ENCODE data around the gene C6orf15.

Gene C6orf15

DNA sequence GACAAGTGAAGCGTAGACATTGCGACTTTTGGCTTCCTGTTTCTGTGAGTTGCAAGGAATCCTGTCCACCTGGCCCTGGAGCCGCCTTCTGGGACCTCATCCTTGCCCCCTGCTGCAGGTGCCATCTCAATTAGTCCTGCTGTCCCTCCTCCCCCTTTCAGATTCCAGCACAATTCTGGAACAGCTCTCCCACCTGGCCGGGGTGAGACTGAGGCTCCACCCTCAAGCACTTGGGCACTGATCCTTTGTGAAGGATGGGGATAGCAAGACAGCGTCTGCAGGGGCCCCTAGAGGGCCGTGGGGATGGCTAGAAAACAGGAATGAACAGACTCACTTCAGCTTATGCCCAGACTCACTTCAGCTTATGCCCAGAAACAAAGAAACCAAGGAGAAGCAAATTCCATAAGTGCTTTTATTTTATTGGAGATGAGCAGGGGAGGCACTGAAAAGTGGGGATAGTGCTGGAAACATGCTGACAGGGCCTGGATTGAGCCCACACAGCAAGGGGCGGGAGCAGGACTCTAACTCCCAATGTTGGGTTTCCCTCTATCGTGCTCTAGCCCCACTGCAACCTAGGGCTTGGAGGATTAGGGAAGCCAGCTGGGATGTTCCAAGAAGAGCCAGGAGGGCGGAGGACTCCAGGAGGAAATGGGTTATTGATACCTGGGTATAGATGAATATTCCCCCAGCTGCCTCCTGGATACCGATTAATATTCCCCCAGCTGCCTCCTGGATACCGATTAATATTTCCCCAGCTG is 1.4 kb downstream of the C6orf15 start:
- Histone ChIP-seq H3K27ac (no peak overlapping the region), H2AFZ (ENCODE audit: low read depth) (no peak overlapping the region), H3K79me2 (ENCODE audit: insufficient read depth, low read depth) (no peaks in the 10 kb centered on the region), H4K20me1 (ENCODE audit: insufficient read depth) (no peaks in the 10 kb centered on the region), H3K27me3 (ENCODE audit: insufficient read depth, low read depth) (peaks cover 24% of the 10 kb centered on the region), H3K4me1 (ENCODE audit: low read depth, poor library complexity, severe bottlenecking) (no peaks in the 10 kb centered on the region), H3K36me3 (ENCODE audit: insufficient read depth) (no peaks in the 10 kb centered on the region), H3K9ac (no peak overlapping the region), H3K4me3 (IDR thresholded peaks at IDR 0.05; ENCODE audit: insufficient read depth, low read depth, low read length) (no peak overlapping the region), H3K4me2 (no peak overlapping the region)
- TF ChIP-seq, protein P1, sequence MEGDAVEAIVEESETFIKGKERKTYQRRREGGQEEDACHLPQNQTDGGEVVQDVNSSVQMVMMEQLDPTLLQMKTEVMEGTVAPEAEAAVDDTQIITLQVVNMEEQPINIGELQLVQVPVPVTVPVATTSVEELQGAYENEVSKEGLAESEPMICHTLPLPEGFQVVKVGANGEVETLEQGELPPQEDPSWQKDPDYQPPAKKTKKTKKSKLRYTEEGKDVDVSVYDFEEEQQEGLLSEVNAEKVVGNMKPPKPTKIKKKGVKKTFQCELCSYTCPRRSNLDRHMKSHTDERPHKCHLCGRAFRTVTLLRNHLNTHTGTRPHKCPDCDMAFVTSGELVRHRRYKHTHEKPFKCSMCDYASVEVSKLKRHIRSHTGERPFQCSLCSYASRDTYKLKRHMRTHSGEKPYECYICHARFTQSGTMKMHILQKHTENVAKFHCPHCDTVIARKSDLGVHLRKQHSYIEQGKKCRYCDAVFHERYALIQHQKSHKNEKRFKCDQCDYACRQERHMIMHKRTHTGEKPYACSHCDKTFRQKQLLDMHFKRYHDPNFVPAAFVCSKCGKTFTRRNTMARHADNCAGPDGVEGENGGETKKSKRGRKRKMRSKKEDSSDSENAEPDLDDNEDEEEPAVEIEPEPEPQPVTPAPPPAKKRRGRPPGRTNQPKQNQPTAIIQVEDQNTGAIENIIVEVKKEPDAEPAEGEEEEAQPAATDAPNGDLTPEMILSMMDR (conservative IDR thresholded peaks at IDR 0.05; ENCODE audit: low read depth, low read length): no peak

DNA sequence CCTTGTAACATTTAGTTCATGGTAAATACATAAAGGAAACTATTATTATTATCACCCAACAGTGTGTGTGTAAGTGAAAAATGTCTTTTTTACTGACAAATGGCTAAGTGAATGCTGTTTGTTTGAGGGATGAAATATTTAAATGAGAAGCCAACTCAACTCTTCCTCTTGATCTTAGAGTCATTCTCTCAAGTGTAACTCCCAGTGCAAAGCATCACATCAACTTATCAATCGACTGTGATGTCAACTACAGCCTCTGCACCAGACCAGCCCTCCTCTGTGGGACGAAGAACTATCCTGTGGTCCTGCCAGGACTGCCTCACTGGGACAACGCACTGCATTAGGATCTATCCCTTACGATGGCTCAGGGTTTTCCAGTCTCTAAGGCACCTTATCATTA is 5.3 kb downstream of the C6orf15 start:
- Histone ChIP-seq H2AFZ (ENCODE audit: low read depth) (no peak overlapping the region), H3K4me1 (ENCODE audit: low read depth, poor library complexity, severe bottlenecking) (no peaks in the 10 kb centered on the region), H3K36me3 (ENCODE audit: insufficient read depth) (no peaks in the 10 kb centered on the region), H3K4me2 (no peak overlapping the region), H3K9ac (no peak overlapping the region), H3K27ac (no peak overlapping the region), H3K79me2 (ENCODE audit: insufficient read depth, low read depth) (no peaks in the 10 kb centered on the region), H3K27me3 (ENCODE audit: insufficient read depth, low read depth) (peaks cover 13% of the 10 kb centered on the region), H4K20me1 (ENCODE audit: insufficient read depth) (no peaks in the 10 kb centered on the region), H3K4me3 (IDR thresholded peaks at IDR 0.05; ENCODE audit: insufficient read depth, low read depth, low read length) (no peak overlapping the region)
- TF ChIP-seq, protein P1 (conservative IDR thresholded peaks at IDR 0.05; ENCODE audit: low read depth, low read length): no peak

GRCh38 chr6:31103136-31103535 is 9.2 kb downstream of the C6orf15 start:
- Histone ChIP-seq H2AFZ (ENCODE audit: low read depth) (no peak overlapping the region), H3K27me3 (ENCODE audit: insufficient read depth, low read depth) (no peaks in the 10 kb centered on the region), H3K36me3 (ENCODE audit: insufficient read depth) (no peaks in the 10 kb centered on the region), H3K79me2 (ENCODE audit: insufficient read depth, low read depth) (no peaks in the 10 kb centered on the region), H4K20me1 (ENCODE audit: insufficient read depth) (no peaks in the 10 kb centered on the region), H3K27ac (no peak overlapping the region), H3K4me1 (ENCODE audit: low read depth, poor library complexity, severe bottlenecking) (no peaks in the 10 kb centered on the region), H3K4me2 (no peak overlapping the region), H3K9ac (no peak overlapping the region), H3K4me3 (IDR thresholded peaks at IDR 0.05; ENCODE audit: insufficient read depth, low read depth, low read length) (no peak overlapping the region)
- TF ChIP-seq, protein P1 (conservative IDR thresholded peaks at IDR 0.05; ENCODE audit: low read depth, low read length): no peak

- Histone ChIP-seq H3K79me2 (ENCODE audit: insufficient read depth, low read depth) (no peaks in the 10 kb centered on the region), H3K4me3 (IDR thresholded peaks at IDR 0.05; ENCODE audit: insufficient read depth, low read depth, low read length) (no peak overlapping the region), H2AFZ (ENCODE audit: low read depth) (no peak overlapping the region), H3K9ac (no peak overlapping the region), H3K27ac (no peak overlapping the region), H4K20me1 (ENCODE audit: insufficient read depth) (no peaks in the 10 kb centered on the region), H3K36me3 (ENCODE audit: insufficient read depth) (no peaks in the 10 kb centered on the region), H3K4me1 (ENCODE audit: low read depth, poor library complexity, severe bottlenecking) (no peaks in the 10 kb centered on the region), H3K27me3 (ENCODE audit: insufficient read depth, low read depth) (no peaks in the 10 kb centered on the region), H3K4me2 (no peak overlapping the region)
- TF ChIP-seq, protein P1 (conservative IDR thresholded peaks at IDR 0.05; ENCODE audit: low read depth, low read length): no peak
Observed at GRCh38 chr6:31098449-31098938, 13.9 kb downstream of the C6orf15 start.

All from KMS-11 (cell line).